Activated CD4-positive, alpha-beta T cell treated with anti-CD3 and anti-CD28 coated beads, Interleukin-2, Interleukin-6, amounts not matched to agents 100 ng/mL and 50 ng/mL, durations not matched to agents 16 hours and 8 hours (primary cell): ENCODE results near the gene YES1.
"Not testable (repeated sequence)": the region's sequence is repeated elsewhere in the genome, so short reads cannot be mapped to it uniquely, and the experiment has no call there.

Experiments used
- DNase-seq: peaks from one replicate; pipeline ENCODE4 v3.0.0-alpha.2; 2020

The YES1 gene

GRCh38 chr18:717003-717402, 95.0 kb downstream of the YES1 start:
- no peak for DNase-seq

GRCh38 chr18:715626-716025, 96.4 kb downstream of the YES1 start:
- DNase-seq: peak; percentile 64

GRCh38 chr18:713135-713490, 98.9 kb downstream of the YES1 start:
- no peak for DNase-seq

GRCh38 chr18:712401-713134, 99.5 kb downstream of the YES1 start, which contains the start of gene ENOSF1:
ENOSF1 (minus strand) TSS chr18:712630; CDS start chr18:712587, 43 bp downstream.
- DNase-seq: peak; percentile 94

GRCh38 chr18:711657-712400, 100.2 kb downstream of the YES1 start:
- DNase-seq: peak; percentile 83

GRCh38 chr18:711310-711656, 100.8 kb downstream of the YES1 start:
- no peak for DNase-seq

- DNase-seq: no peak
These were observed 101.4 kb downstream of the YES1 start for GRCh38 chr18:710418-711300.

GRCh38 chr18:709771-710170, 102.3 kb downstream of the YES1 start:
- DNase-seq: no peak

- no peak for DNase-seq
These were observed 103.9 kb downstream of the YES1 start for GRCh38 chr18:708096-708495.

GRCh38 chr18:706405-706804, 105.6 kb downstream of the YES1 start:
- no peak for DNase-seq

GRCh38 chr18:703213-703967, 108.7 kb downstream of the YES1 start:
- no peak for DNase-seq

GRCh38 chr18:697800-698199, 114.2 kb downstream of the YES1 start:
- no peak for DNase-seq

GRCh38 chr18:697012-697411, 115.0 kb downstream of the YES1 start:
- no peak for DNase-seq

GRCh38 chr18:693466-694187, 118.4 kb downstream of the YES1 start:
- DNase-seq: no peak

- no peak for DNase-seq
These were observed 119.2 kb downstream of the YES1 start for GRCh38 chr18:692824-693223.

- no peak for DNase-seq
These were observed 123.7 kb downstream of the YES1 start for GRCh38 chr18:688323-688722.

- DNase-seq: no peak
These were observed 125.5 kb downstream of the YES1 start for GRCh38 chr18:686339-687111.

GRCh38 chr18:685438-685837, 126.6 kb downstream of the YES1 start:
- no peak for DNase-seq

- DNase-seq: no peak
These were observed 128.5 kb downstream of the YES1 start for GRCh38 chr18:683531-683930.

- DNase-seq: no peak
These were observed 129.2 kb downstream of the YES1 start for GRCh38 chr18:682833-683232.

GRCh38 chr18:682416-682815, 129.6 kb downstream of the YES1 start:
- not testable (repeated sequence) for DNase-seq
